DMS79 treated with DMSO at 0.1 percent for 48 hours (cell line): ENCODE data around the gene DMAC2.
A peak's percentile ranks its signal among the peaks of the same experiment; 100 is the strongest.
"Not testable (repeated sequence)": the region's sequence is repeated elsewhere in the genome, so short reads cannot be mapped to it uniquely, and the experiment has no call there.

Experiments
- DNase-seq: peaks from one replicate; lab custom pipeline; 2025; lab: John Stamatoyannopoulos, UW

DMAC2 gene

DNA sequence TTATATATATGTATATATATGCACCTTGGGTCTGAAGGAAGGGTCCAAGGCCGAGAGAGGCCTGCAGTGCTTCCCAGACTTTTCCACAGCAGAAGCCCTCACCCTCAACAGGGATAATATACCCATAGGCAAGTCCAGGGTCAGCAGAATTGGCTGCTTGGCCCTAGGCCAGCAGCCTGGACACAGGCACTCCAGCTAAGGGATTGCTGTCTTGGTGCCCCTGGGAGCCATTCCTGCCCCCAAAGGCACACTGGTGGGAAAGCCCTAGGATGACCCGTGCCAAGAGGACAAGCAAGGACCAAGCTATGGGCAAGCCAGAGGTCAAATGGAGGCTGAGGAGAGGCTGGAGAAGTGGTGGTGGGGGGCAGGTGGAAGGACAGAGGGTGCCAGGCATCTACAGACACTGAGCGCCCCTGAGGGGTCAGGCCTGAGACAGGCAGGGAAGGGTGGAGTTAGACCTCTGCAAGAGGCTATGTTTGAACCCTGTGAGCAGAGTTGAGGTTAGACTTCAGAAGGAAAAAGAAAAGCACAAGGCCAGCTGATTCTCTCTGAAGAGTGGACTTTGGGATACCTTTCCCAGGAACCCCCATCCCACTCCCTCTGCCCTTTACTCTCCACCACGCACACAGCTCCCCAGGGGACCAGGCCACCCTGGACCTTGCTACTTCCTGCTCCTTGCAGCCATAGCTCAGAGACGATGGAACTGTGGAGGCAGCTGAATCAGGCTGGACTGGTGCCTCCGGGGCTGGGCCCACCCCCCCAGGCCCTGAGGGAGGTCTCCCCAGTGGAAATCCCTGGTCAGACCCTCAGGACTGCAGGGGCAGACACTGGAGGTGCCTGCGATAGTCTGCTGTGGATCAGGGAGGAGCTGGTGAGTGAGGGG, 3.0 kb upstream of the DMAC2 start, which contains the start of gene ERICH4:
Gene ERICH4, plus strand, starts transcription at position 684 of the 883 bp plus-strand sequence. Its CDS starts 14 bp downstream, at position 698.
- DNase-seq, result no peak

DNA sequence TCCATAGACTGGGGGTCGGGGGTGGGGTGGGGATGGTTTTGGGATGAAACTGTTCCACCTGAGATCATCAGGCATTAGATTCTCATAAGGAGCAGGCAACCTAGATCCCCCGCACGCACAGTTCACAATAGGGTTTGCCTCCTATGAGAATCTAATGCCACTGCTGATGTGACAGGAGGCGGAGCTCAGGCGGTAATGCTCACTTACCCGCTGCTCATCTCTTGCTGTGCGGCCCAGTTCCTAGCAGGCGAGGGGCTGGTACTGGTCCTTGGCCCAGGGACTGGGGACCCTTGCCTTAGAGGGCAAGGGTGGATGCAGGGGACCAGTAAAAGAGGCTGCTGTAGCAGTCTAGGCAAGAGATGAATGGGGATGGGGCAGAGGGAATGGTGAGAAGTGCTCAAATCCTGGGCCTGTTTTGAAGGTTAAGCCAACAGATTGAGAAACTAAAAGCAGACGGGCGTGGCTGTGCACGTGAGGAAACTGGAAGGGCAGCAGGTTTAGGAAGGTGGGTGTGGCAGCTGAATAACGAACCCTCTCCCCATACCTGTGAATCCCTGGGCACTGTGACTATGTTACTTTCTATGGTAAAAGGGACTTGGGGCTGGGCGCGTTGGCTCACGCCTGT, 1.7 kb upstream of the DMAC2 start:
- no peak for DNase-seq

GRCh38 chr19:41437944-41438574, 1.7 kb downstream of the DMAC2 start:
- DNase-seq, result no peak

DNA sequence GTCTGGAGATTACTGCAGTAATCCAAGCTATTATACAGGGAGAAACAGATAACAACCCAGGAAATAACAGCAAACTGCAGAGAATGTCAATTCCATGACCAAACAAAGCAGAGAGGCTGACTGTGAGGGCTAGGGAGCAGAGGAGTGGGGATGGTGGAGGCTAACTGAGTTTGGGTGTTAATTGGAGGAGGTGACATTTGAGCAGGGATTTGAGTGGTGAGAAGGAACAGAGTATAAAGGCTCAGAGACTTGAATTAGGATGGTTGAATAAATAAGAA, 3.1 kb downstream of the DMAC2 start:
- DNase-seq, result no peak

DNA sequence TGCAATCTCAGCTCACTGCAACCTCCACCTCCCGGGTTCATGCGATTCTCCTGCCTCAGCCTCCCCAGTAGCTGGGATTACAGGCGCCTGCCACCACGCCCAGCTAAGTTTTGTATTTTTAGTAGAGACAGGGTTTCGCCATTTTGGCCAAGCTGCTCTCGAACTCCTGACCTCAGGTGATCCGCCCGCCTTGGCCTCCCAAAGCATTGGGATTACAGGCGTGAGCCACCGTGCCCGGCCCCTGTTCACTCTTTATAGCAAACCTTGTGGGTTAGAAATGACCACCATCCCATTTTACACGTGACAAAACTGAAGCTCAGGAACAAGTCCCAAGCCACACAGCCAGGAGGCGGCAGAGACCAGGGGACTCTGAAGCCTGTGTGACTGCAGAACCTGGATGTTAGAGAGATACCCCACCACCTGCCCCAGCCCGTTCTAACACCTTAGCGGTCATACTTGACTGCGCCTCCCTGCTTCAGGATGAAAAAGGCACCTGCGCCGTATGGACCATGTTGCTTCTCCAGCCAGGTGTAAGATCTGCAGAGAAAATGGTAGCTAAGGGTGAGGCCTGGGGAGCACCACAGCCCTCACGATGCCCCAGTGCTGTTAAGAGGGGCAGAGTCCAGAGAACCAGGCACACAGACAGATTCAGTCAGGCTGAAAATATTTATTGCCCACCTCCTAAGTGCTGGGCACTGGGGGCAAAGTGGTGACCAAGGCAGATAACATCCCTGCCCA, 3.6 kb downstream of the DMAC2 start:
- no peak for DNase-seq

DNA sequence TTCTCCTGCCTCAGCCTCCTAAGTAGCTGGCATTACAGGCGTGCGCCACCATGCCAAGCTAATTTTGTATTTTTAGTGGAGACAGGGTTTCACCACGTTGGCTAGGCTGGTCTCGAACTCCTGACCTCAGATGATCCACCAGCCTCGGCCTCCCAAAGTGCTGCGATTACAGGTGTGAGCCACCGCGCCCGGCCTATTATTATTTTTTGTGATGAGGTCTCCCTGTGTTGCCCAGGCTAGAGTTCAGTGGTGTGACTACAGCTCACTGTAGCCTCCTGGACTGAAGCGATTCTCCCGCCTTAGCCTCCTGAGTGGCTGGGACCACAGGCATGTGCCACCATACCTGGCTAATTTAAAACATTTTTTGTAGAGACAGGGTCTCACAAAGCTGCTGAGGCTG, 4.3 kb downstream of the DMAC2 start:
- DNase-seq, result not testable (repeated sequence)

GRCh38 chr19:41434450-41434849, 5.3 kb downstream of the DMAC2 start:
- DNase-seq, result no peak

GRCh38 chr19:41433171-41433570, 6.5 kb downstream of the DMAC2 start:
- DNase-seq, result no peak

DNA sequence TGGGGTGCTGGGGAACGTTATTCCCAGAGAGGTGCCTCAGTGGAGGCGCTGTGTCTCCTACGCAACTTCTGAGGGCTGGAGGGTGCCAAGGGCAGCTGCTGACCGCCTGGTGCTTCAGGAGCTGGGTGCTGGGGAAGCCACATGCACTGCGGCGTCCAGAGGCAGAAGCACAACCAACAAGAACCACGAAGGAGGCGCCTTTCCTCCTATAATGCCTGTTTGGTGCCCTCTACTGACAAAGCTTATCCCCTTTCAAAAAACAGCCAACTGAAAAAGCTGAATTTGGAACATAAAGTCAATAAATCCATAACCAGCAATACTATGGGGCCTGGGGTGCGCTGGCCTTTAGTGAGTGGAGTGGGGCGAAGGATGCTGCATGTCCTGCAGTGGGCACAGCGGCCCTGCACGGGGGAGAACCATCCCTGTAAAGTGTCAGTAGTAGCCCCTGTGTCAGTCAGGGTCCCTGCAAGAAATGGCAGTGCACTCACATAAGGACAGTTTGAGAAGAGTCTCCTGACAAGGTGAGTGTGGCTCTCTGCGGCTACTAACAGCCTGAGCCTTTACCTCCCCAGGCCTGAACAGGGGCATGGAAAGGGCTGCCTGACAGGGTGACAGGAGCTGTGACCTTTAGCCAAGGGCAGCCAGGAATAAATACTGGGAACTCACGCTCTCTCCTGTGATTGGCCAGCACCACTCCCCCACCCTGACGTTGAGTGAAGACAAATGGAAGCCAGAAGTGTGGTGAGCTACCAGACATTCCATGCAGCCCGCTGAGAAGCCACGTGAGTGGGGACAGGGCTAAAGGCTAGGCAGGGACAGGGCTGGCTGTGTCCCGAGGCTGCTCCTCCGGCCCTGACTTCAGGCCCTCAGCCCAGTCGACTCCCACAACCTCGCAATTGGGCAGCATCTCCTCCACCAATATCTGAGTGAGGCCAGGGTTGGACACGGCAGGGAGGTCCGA, 8.0 kb downstream of the DMAC2 start:
- peak; percentile 10 for DNase-seq

DNA sequence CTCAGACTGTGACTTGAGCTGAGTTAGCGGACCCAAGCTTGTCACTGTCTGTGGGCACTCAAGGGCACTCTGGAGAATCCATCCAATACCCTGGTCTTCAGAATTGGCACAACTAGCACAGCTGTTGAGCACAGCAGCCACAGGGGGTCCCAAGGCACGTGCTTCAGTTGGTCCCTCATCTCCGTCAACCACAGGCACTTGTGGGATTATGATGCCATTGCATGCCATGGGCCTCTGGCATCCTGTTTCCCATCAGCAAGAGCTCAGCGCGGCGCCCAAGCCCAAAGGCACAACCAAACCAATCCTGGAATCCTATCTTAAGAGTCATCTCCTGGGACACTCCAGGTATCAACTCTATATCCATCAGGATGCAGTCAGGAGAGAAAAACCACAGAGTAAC, 8.8 kb downstream of the DMAC2 start:
- peak; percentile 65 for DNase-seq

DNA sequence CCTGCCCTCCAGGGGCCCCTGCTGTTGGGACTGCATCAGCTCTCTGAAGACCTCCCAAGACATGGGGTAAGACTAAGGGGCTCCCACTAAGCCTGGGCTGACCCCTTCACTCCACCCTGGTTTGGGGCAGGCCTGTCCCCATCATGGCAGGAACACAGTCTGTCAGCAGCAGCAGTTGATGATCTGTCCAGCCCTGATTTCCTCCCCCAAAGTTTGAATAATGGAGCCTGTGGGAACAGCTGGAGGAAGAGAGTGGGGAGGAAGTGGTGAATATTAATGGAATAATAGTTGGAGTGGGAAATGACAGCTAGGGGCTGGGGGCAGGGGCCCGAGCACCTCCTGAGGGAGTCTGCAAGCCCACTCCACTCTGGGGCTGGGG, 11.2 kb downstream of the DMAC2 start:
- no peak for DNase-seq

DNA sequence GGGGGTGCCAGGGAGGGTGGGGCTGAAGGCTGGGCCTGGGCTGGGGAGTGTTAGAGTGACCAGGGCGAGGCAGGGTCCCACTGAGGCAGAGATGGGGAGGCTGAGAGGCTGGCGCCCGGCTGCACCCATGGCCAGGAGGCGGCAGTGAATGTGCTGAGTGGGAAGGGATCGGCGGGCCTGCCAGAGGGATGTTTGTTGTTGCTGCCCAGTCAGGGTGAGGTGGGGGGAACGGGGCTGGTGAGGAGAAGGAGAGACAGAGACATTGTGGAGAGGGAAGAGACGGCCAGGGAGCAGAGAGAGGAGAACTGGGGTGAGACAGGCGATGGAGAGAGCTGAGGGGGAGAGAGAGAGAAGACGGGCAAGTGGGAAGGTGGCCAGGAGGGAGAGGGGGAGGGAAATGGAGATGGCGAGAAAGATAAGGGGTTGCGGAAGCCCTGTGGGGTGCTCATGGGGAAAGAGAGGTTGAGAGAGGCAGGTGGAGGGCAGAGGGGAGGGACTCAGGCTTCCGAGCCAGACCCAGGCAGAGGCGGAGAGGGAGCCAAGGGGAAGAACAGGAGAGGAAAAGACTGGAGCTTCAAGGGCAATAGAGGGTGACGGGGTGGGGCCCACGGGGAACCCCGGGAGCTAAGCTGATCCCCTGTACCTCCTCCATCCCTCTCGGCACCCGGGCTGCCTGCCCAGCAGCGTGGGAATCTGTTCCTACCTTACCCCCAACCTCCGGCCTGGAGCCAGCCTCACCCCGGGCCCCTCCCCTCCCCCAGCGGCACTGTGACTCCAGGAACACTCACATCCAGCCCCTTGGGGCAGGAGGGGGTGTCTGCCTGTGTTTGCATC, 11.8 kb downstream of the DMAC2 start:
- peak; percentile 80 for DNase-seq

DNA sequence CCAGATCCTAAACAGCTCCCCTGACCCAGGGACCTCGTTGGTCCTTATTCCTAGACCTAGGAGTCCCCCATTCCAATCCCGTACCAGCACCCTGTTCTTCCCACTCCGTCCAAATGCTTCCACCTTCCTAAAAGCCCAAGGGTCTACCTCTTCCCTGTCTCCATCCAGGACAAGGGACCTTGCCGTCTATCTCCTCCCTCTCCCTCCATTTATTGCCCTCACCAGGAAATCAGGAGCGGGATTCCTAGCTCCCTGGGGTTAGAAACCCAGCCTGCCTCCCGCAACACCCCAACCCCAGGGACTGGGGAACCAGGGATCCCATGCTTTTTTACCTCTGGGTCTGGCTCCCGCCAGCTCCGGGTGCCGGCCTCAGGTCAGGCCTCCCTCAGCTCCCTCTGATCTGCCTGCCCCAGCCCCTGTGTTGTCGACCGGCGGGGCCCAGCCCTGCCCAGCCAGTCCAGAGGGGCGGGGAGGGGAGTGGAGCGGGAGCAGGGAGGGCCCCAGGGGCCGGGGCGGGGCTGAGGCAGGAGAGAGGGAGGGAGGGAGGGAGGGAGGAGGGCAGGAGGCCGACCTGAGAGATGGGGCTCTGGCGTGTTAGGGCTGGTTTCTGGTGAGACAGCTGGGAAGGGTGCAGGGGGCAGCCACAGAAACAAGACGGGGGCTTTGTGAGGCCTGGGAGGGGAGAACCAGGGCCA, 12.6 kb downstream of the DMAC2 start, which contains the start of gene B3GNT8:
Gene B3GNT8, minus strand, starts transcription at position 423 of the 695 bp plus-strand sequence. CDS start 596 bp downstream, outside the sequence.
- peak; percentile 78 for DNase-seq

GRCh38 chr19:41426116-41426841, 13.4 kb downstream of the DMAC2 start:
- DNase-seq, result no peak

DNA sequence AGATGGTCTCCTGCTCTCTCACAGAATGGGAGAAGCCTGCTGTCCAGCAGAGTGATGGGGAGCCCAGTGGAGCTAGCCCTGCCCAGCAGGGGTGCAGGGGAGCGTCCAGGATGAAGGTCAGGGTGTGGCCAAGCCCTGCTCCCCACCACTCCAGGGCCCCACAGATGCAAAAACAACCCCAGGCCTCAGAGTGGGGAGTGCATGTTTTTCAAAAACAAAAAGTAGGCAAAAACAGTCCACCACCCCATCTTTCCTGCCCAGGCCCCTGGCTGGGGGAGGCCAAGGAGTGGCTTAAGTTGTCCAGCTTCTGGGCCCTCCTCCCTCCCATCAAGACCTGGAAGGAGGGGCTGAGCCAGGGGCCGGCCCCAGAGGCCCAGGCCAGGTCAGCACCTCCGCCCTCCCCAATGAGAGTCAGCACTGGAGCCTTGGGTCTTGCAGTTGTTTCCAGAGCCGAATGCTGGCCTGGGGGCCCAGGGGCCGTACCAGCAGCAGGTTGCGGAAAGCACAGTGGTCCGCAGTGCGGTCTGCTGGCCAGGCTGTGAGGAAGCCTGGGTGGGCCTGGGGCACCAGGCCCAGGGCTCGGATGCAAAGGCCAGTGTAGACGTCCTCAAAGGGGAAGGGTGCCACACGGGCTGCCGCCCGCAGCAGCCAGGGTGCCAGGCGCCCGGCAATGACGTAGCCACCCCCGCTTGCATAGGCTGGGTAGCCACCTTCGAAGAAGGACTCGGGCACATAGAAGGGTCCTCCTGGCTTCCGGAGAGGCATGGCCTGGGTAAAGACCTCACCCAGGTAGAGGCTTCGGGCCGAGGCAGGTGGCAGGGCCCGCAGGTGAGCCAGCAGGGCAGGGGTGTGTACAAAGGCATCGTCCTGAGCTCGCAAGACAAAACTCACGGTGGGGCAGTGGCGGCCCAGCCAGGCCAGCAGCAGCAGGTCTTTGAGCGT, 14.3 kb downstream of the DMAC2 start:
- DNase-seq, result no peak

GRCh38 chr19:41424335-41425173, 15.2 kb downstream of the DMAC2 start:
- no peak for DNase-seq

DNA sequence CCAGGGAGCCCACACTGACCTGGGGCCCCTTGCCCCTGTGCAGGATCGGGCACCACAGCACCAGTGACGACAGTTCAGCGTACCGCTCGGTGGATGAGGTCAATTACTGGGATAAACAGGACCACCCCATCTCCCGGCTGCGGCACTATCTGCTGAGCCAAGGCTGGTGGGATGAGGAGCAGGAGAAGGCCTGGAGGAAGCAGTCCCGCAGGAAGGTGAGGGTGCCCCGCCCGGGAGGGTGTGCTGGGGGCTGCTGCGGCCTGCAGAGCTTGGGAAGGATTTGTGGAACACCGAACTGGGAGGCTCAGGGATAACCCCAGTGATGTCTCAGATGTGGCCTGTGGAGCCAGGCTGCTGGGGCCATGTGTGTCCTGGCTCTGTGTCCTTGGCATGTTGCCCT, 16.8 kb downstream of the DMAC2 start:
- no peak for DNase-seq
